IPS DF 6.9 (cell line): ENCODE data around the gene MPZL3.
"Not testable (repeated sequence)": the region's sequence is repeated elsewhere in the genome, so short reads cannot be mapped to it uniquely, and the experiment has no call there.

Experiments
- DNase-seq: peaks from one replicate; pipeline ENCODE4 v3.0.0-alpha.2; 2013; ENCODE audit warnings: low read depth, low spot score
- H3K27ac ChIP-seq: one replicate; pipeline ENCODE4 v1.5.1; 2013; ENCODE audit warnings: low read length, control low read depth
- H3K27me3 ChIP-seq: 2 replicates; pipeline ENCODE4 v1.6.1; 2013; ENCODE audit warnings: mild to moderate bottlenecking, low read length; ENCODE audit not compliant: control insufficient read depth, insufficient read depth
- H3K36me3 ChIP-seq: 2 replicates; pipeline ENCODE4 v1.6.1; 2013; ENCODE audit warnings: low read length; ENCODE audit not compliant: control insufficient read depth, insufficient read depth
- H3K4me1 ChIP-seq: 2 replicates; pipeline ENCODE4 v1.6.1; 2013; ENCODE audit warnings: low read length; ENCODE audit not compliant: control insufficient read depth, insufficient read depth
- H3K4me3 ChIP-seq: 2 replicates; pipeline ENCODE4 v1.5.1; 2013; ENCODE audit warnings: mild to moderate bottlenecking, low read length
- H3K9me3 ChIP-seq: 2 replicates; pipeline ENCODE4 v1.6.1; 2013; ENCODE audit warnings: low read length, inconsistent platforms; ENCODE audit not compliant: control insufficient read depth, insufficient read depth
- WGBS: extraction: QIAGEN DNeasy Blood & Tissue Kit; methylation state at CpG from one replicate; pipeline ENCODE4 v1.1.7; 2013; ENCODE audit warnings: mixed read lengths, missing lambda C conversion rate; ENCODE audit not compliant: insufficient read length, insufficient coverage; 5-methylcytosine and 5-hydroxymethylcytosine counted together

Gene MPZL3

GRCh38 chr11:118190942-118191506 lies 61.1 kb downstream of the MPZL3 start:
- H3K4me1 ChIP-seq, H3K27ac ChIP-seq, DNase-seq, H3K27me3 ChIP-seq, H3K9me3 ChIP-seq, H3K36me3 ChIP-seq, H3K4me3 ChIP-seq: not testable (repeated sequence)
- WGBS = no CpG with 5 or more reads among the region's 2 CpGs

- no peaks in the 10 kb centered on the region for H3K4me1 ChIP-seq
- no peak overlapping the region for H3K4me3 ChIP-seq
- no peaks in the 10 kb centered on the region for H3K27me3 ChIP-seq
- no CpG with 5 or more reads among the region's 6 CpGs for WGBS
- H3K9me3 ChIP-seq = no peaks in the 10 kb centered on the region
- H3K27ac ChIP-seq = no peak overlapping the region
- no peaks in the 10 kb centered on the region for H3K36me3 ChIP-seq
- DNase-seq = no peak
Observed at GRCh38 chr11:118186346-118187107, 65.6 kb downstream of the MPZL3 start.

GRCh38 chr11:118184784-118185579 lies 67.2 kb downstream of the MPZL3 start:
- no peak for DNase-seq

GRCh38 chr11:118183691-118184090 lies 68.5 kb downstream of the MPZL3 start:
- not testable (repeated sequence) for H3K9me3 ChIP-seq, H3K27ac ChIP-seq, H3K4me1 ChIP-seq, H3K36me3 ChIP-seq, H3K4me3 ChIP-seq, DNase-seq, H3K27me3 ChIP-seq
- no CpG with 5 or more reads among the region's 5 CpGs for WGBS

More at GRCh38 chr11:118184784-118185579, 67.2 kb downstream of the MPZL3 start:
- Histone ChIP-seq H3K27ac (no peak overlapping the region), H3K36me3 (no peaks in the 10 kb centered on the region), H3K27me3 (no peaks in the 10 kb centered on the region), H3K4me1 (peaks cover 4% of the 10 kb centered on the region; the same call in 1 of the 2 replicates), H3K9me3 (no peaks in the 10 kb centered on the region), H3K4me3 (no peak overlapping the region)
- no CpG with 5 or more reads among the region's 12 CpGs for WGBS

- peaks cover 7% of the 10 kb centered on the region for H3K4me1 ChIP-seq
- DNase-seq = no peak
- H3K27me3 ChIP-seq = peaks cover 3% of the 10 kb centered on the region
- H3K4me3 ChIP-seq = 0 out of 2 replicates have a peak overlapping the region, but pooled peaks have one; percentile 3
- no peaks in the 10 kb centered on the region for H3K36me3 ChIP-seq
- H3K27ac ChIP-seq = no peak overlapping the region
- no CpG with 5 or more reads among the region's 11 CpGs for WGBS
- no peaks in the 10 kb centered on the region for H3K9me3 ChIP-seq
Observed at GRCh38 chr11:118180300-118180703, 71.9 kb downstream of the MPZL3 start.

- H3K4me1 ChIP-seq = peaks cover 10% of the 10 kb centered on the region
- peaks cover 7% of the 10 kb centered on the region for H3K27me3 ChIP-seq
- WGBS = no CpG with 5 or more reads among the region's 4 CpGs
- no peak overlapping the region for H3K4me3 ChIP-seq
- H3K27ac ChIP-seq = no peak overlapping the region
- H3K9me3 ChIP-seq = no peaks in the 10 kb centered on the region
- DNase-seq = no peak
- no peaks in the 10 kb centered on the region for H3K36me3 ChIP-seq
Observed at GRCh38 chr11:118176778-118177134, 75.4 kb downstream of the MPZL3 start.
